Caco-2 (cell line): ENCODE data around the gene CALML5. TPM values are rescaled to one million over a fixed set of nuclear protein-coding genes. Genes with fewer than 3 reads are reported as not detected.

Source experiments
- BruUV-seq: library from RNA; stranded (reverse); fragments of 400-500 nt; replicated peaks from 2 replicates; lab custom pipeline; 2021; lab: Mats Ljungman, UMichigan
- CTCF ChIA-PET: fragments of 300-600 bp; sonication (Branson Sonifier 250); formaldehyde crosslinking; loops from one replicate; lab custom pipeline; 2022; ENCODE audit warnings: antibody characterized with exemption; lab: Charles Lee
- POLR2A ChIA-PET: fragments of 300-600 bp; sonication (Branson Sonifier 250); formaldehyde crosslinking; loops from one replicate; lab custom pipeline; 2022; ENCODE audit warnings: antibody characterized with exemption; lab: Charles Lee
- DNase-seq, 2 experiments: peaks; one replicate each; pipeline versions ENCODE4 v3.0.0 to v3.0.0-alpha.2; 2020 to 2022
- H3K27me3 ChIP-seq: replicated peaks from 2 replicates; pipeline ENCODE4 v1.6.0; 2011; ENCODE audit warnings: low read length; ENCODE audit not compliant: control insufficient read depth, insufficient read depth
- H3K36me3 ChIP-seq: 2 replicates; pipeline ENCODE4 v1.5.1; 2011; ENCODE audit warnings: low read length; ENCODE audit not compliant: control insufficient read depth, insufficient read depth
- H3K4me1 ChIP-seq: fragments of 250-450 bp; sonication (Bioruptor Pico); 2 replicates; pipeline ENCODE4 v1.5.1; 2020; ENCODE audit warnings: mild to moderate bottlenecking
- H3K4me3 ChIP-seq: 2 replicates; pipeline ENCODE4 v1.5.1; 2011; ENCODE audit warnings: low read depth, mild to moderate bottlenecking, control low read depth, low read length
- H3K9me3 ChIP-seq: fragments of 250-450 bp; sonication (Bioruptor Pico); 2 replicates; pipeline ENCODE4 v1.5.1; 2020; ENCODE audit warnings: mild to moderate bottlenecking, moderate library complexity
- H3K27ac Mint-ChIP-seq: one replicate; pipeline ENCODE4 v1.8.0; 2022; ENCODE audit warnings: mixed read lengths; ENCODE audit not compliant: unreplicated experiment
- H3K27me3 Mint-ChIP-seq: one replicate; pipeline ENCODE4 v1.8.0; 2022; ENCODE audit warnings: mixed read lengths; ENCODE audit not compliant: insufficient read depth, unreplicated experiment
- H3K36me3 Mint-ChIP-seq: one replicate; pipeline ENCODE4 v1.8.0; 2022; ENCODE audit warnings: mild to moderate bottlenecking, mixed read lengths; ENCODE audit not compliant: insufficient read depth, unreplicated experiment
- H3K4me1 Mint-ChIP-seq: one replicate; pipeline ENCODE4 v1.8.0; 2022; ENCODE audit warnings: low read depth, mixed read lengths; ENCODE audit not compliant: unreplicated experiment
- H3K4me3 Mint-ChIP-seq: one replicate; pipeline ENCODE4 v1.8.0; 2022; ENCODE audit warnings: mild to moderate bottlenecking, moderate library complexity, mixed read lengths; ENCODE audit not compliant: unreplicated experiment
- H3K9me3 Mint-ChIP-seq: one replicate; pipeline ENCODE4 v1.8.0; 2022; ENCODE audit warnings: mixed read lengths; ENCODE audit not compliant: unreplicated experiment
- intact Hi-C: fragments of 100-400 bp; cut with micrococcal nuclease; formaldehyde crosslinking; loops from one replicate; pipeline ENCODE4 v1.10.0; 2022; ENCODE audit not compliant: unreplicated experiment
- total RNA-seq: library from RNA; stranded (reverse); gene quantifications from 2 replicates; pipeline ENCODE4 v1.2.3, GENCODE V29; 2022
- TF ChIP-seq, protein P1 (sequence below), 2 experiments: fragments of 200-600 bp in 1 of 2; IDR thresholded peaks; 1 replicate in 1 of 2; 2 replicates in 1 of 2; pipeline versions ENCODE4 v1.5.1 to v1.8.0; 2011 to 2022; ENCODE audit warnings: antibody characterized with exemption in 1 of 2, control low read depth in 1 of 2, inconsistent platforms in 1 of 2, low read depth in 1 of 2, low read length in 1 of 2, mild to moderate bottlenecking in 1 of 2, moderate library complexity in 1 of 2; ENCODE audit not compliant: insufficient read depth in 1 of 2, severe bottlenecking in 1 of 2, unreplicated experiment in 1 of 2

Gene CALML5
- total RNA-seq, 1 experiment from 2014 or later, result not detected

DNA sequence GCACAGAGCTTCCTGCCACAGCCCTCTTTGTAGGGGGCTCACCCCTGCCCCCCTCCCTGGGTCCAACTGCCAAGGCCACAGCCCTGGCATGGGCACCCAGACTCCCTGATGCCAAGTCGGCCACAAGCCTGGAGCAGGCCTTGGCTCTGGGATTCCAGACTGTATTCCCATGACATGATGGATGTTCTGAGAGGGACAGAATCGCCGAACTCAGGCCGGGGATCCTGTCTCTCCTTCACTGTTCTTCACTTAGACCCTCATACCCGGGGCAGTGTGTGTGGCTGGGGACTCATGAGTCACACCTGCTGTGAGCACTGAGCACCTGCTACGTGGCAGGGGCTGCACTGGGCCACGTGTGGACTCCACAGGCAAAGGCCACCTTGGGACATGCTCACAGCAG is 7.9 kb downstream of the CALML5 start:
- H3K4me3 ChIP-seq, result no peak overlapping the region
- H3K36me3 Mint-ChIP-seq, result peaks cover 41% of the 10 kb centered on the region
- TF ChIP-seq, protein P1, sequence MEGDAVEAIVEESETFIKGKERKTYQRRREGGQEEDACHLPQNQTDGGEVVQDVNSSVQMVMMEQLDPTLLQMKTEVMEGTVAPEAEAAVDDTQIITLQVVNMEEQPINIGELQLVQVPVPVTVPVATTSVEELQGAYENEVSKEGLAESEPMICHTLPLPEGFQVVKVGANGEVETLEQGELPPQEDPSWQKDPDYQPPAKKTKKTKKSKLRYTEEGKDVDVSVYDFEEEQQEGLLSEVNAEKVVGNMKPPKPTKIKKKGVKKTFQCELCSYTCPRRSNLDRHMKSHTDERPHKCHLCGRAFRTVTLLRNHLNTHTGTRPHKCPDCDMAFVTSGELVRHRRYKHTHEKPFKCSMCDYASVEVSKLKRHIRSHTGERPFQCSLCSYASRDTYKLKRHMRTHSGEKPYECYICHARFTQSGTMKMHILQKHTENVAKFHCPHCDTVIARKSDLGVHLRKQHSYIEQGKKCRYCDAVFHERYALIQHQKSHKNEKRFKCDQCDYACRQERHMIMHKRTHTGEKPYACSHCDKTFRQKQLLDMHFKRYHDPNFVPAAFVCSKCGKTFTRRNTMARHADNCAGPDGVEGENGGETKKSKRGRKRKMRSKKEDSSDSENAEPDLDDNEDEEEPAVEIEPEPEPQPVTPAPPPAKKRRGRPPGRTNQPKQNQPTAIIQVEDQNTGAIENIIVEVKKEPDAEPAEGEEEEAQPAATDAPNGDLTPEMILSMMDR (IDR thresholded peaks at IDR 0.05; ENCODE audit: insufficient read depth in 1 of 2, low read depth in 1 of 2, low read length in 1 of 2, severe bottlenecking in 1 of 2, unreplicated experiment in 1 of 2), result no peak
- no peak for DNase-seq
- intact Hi-C loops, result no loop called here
- no peaks in the 10 kb centered on the region for H3K27me3 Mint-ChIP-seq
- H3K27ac Mint-ChIP-seq, result peak overlapping the region; percentile 47
- no peaks in the 10 kb centered on the region for H3K27me3 ChIP-seq
- H3K4me3 Mint-ChIP-seq, result no peak overlapping the region
- peaks cover 18% of the 10 kb centered on the region for H3K9me3 ChIP-seq
- H3K9me3 Mint-ChIP-seq, result peaks cover 10% of the 10 kb centered on the region
- no TSS peak for BruUV-seq
- ChIA-PET CTCF (no interaction called here), POLR2A (no interaction called here)
- H3K4me1 ChIP-seq, result peaks cover 60% of the 10 kb centered on the region
- peaks cover 11% of the 10 kb centered on the region for H3K4me1 Mint-ChIP-seq
- peaks cover 9% of the 10 kb centered on the region for H3K36me3 ChIP-seq

DNA sequence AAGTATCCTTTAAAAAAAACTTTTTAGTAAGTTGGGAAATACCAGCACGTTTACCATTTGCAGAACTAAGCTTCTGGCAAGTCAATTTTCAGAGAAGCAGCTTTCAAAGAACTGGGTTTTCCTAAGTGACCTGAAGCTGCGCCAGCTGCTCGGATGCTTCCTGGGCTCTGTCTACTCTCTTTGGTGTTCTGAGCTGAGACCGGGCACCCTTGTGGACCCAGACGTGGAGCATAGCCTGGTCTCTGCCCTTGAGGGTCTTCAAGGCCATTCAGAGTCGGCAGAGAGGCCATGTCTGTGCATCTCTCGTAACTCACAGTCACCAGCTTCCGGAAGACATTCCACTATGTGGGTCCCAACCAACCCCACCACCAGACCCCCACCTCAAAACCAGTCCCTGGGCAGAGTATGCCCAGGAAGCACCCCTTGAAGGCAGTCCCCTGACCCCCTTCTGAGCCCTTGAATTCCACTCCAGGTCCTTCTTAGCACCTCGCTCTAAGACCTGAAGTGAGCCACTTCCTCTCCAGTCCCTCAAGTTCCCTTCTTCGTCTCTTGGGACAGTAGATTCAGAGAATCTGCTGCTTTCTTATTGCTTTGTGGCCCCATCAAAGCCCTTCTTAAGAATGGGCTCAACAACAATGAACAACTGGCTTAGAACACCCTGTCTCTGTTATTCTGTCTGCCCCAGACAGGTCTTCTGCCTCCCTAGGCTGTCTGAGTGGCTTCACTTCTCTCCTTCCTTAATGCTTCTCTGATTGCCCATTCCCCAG is 8.5 kb downstream of the CALML5 start:
- Histone ChIP-seq H3K9me3 (peaks cover 18% of the 10 kb centered on the region), H3K4me1 (peaks cover 56% of the 10 kb centered on the region), H3K27me3 (no peaks in the 10 kb centered on the region), H3K36me3 (peaks cover 9% of the 10 kb centered on the region), H3K4me3 (no peak overlapping the region)
- intact Hi-C loops, result no loop called here
- Mint-ChIP-seq H3K9me3 (peaks cover 10% of the 10 kb centered on the region), H3K4me3 (no peak overlapping the region), H3K27me3 (no peaks in the 10 kb centered on the region), H3K36me3 (peaks cover 41% of the 10 kb centered on the region), H3K27ac (peak overlapping the region; percentile 47), H3K4me1 (peaks cover 11% of the 10 kb centered on the region)
- ChIA-PET POLR2A (interaction anchor here (0.6 kb wide), 1 partner anchor 23 kb away, joined by 3 read pairs; no protein-coding TSS in a partner anchor), CTCF (no interaction called here)
- TF ChIP-seq, protein P1 (IDR thresholded peaks at IDR 0.05; ENCODE audit: insufficient read depth in 1 of 2, low read depth in 1 of 2, low read length in 1 of 2, severe bottlenecking in 1 of 2, unreplicated experiment in 1 of 2), result no peak
- BruUV-seq, result no TSS peak
- DNase-seq, result no peak

DNA sequence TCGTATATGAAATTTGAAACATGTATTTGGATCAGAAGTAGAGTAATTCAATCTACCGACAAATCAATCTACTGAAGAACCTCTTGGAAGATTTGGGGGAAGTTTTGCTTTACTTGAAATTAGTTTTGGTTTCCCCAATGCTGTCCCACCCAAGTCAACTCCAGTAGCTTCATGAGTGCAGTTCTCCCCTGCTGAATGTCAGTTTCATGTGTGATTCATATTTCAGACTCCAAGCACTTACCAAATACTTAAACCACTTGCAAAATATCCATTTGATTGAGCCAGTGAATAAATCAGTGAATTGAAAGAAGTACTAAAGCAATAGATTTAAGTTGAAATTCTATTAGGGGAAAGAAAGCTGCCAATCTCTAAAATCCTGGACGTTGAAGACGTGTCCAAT is 9.3 kb downstream of the CALML5 start:
- Mint-ChIP-seq H3K9me3 (peaks cover 10% of the 10 kb centered on the region), H3K36me3 (peaks cover 41% of the 10 kb centered on the region), H3K4me3 (no peak overlapping the region), H3K4me1 (peaks cover 11% of the 10 kb centered on the region), H3K27ac (no peak overlapping the region), H3K27me3 (no peaks in the 10 kb centered on the region)
- intact Hi-C loops, result no loop called here
- Histone ChIP-seq H3K4me3 (no peak overlapping the region), H3K4me1 (peaks cover 48% of the 10 kb centered on the region), H3K27me3 (no peaks in the 10 kb centered on the region), H3K36me3 (peaks cover 9% of the 10 kb centered on the region), H3K9me3 (peaks cover 18% of the 10 kb centered on the region)
- TF ChIP-seq, protein P1 (IDR thresholded peaks at IDR 0.05; ENCODE audit: insufficient read depth in 1 of 2, low read depth in 1 of 2, low read length in 1 of 2, severe bottlenecking in 1 of 2, unreplicated experiment in 1 of 2), result no peak
- DNase-seq, result no peak
- CTCF ChIA-PET, result no interaction called here
- no TSS peak for BruUV-seq
- POLR2A ChIA-PET, result interaction anchor here (0.6 kb wide), 1 partner anchor 24 kb away, joined by 3 read pairs; no protein-coding TSS in a partner anchor
